ENCODE data around the gene SLC16A10. TPM values are rescaled to one million over a fixed set of nuclear protein-coding genes. Genes with fewer than 3 reads are reported as not detected.
"Not testable (repeated sequence)": the region's sequence is repeated elsewhere in the genome, so short reads cannot be mapped to it uniquely, and the experiment has no call there.

SLC16A10 gene
- total RNA-seq, 6 donors from 2014 or later = 8.7 to 94.4 (median 18.9) TPM

GRCh38 chr6:111050261-111051023, 36.9 kb upstream of the SLC16A10 start:
- H3K4me3 ChIP-seq = no peak overlapping the region
- H3K4me1 ChIP-seq = no peaks in the 10 kb centered on the region
- no peaks in the 10 kb centered on the region for H3K9me3 ChIP-seq
- TF ChIP-seq POLR2AphosphoS5 (IDR thresholded peaks at IDR 0.05) (no peak), POLR2A (IDR thresholded peaks at IDR 0.05) (no peak), EP300 (IDR thresholded peaks at IDR 0.05) (no peak), CTCF (IDR thresholded peaks at IDR 0.05) (no peak)
- H3K27me3 ChIP-seq = no peaks in the 10 kb centered on the region
- DNase-seq = no peak
- WGBS, 2 donors = 68 to 84% methylated on average over 2 of the region's 2 CpGs
- H3K27ac ChIP-seq = no peak overlapping the region
- ATAC-seq (ENCODE audit: low FRiP score in 2 of 2) = peak in 1 of 2 donors; percentile 34
- H3K36me3 ChIP-seq = no peaks in the 10 kb centered on the region

GRCh38 chr6:111052171-111052570, 35.1 kb upstream of the SLC16A10 start:
- H3K4me1 ChIP-seq = no peaks in the 10 kb centered on the region
- DNase-seq (no peak), ATAC-seq (ENCODE audit: low FRiP score in 2 of 2) (no peak)
- WGBS, 2 donors = 70 to 79% methylated on average over 3 of the region's 3 CpGs
- H3K27ac ChIP-seq = no peak overlapping the region
- no peak overlapping the region for H3K4me3 ChIP-seq
- H3K9me3 ChIP-seq = no peaks in the 10 kb centered on the region
- H3K36me3 ChIP-seq = no peaks in the 10 kb centered on the region
- no peaks in the 10 kb centered on the region for H3K27me3 ChIP-seq
- TF ChIP-seq POLR2AphosphoS5 (IDR thresholded peaks at IDR 0.05) (no peak), EP300 (IDR thresholded peaks at IDR 0.05) (no peak), POLR2A (IDR thresholded peaks at IDR 0.05) (no peak), CTCF (IDR thresholded peaks at IDR 0.05) (no peak)

DNA sequence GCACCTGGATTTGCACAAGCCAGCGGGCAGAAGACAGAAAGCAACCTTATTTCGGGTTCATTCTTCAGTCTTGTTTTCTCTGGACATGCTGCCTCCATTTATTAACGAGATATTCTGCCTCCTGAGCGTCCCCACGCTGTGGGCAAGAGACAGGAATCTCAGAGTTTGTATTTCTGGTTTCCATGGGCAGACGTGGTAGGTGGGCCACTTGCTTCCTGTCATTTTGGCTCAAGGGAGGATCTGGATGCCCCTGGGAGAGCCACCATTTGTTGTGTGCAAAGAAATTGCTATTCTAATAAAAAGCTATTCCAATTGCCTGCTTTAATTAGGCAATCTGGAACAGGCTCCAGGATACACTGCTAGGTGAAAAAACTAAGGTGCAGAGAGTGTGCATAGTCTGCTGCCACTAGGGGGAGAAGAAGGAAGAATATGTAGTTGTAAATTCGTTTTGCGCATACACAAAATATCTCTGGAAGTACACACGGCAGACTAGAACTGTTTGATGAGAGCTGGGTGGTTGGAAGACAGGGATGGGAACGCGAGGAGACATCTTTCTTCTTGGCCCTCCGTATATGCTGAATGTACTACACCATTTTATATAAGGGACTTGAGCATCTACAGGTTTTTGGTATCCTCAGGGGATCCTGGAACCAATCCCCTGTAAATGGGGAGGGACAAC, 30.1 kb upstream of the SLC16A10 start:
- no peak overlapping the region for H3K27ac ChIP-seq
- ATAC-seq (ENCODE audit: low FRiP score in 2 of 2) (peak; percentile 52 to 75), DNase-seq (no peak)
- H3K4me1 ChIP-seq = no peaks in the 10 kb centered on the region
- no peaks in the 10 kb centered on the region for H3K36me3 ChIP-seq
- no peak overlapping the region for H3K4me3 ChIP-seq
- H3K9me3 ChIP-seq = no peaks in the 10 kb centered on the region
- 39 to 48% methylated on average over 12 of the region's 12 CpGs for whole genome bisulfite sequencing, 2 donors
- TF ChIP-seq EP300 (IDR thresholded peaks at IDR 0.05) (no peak), CTCF (IDR thresholded peaks at IDR 0.05) (peak; percentile 40 to 75 (median 62))
- no peaks in the 10 kb centered on the region for H3K27me3 ChIP-seq

GRCh38 chr6:111061508-111061907, 25.8 kb upstream of the SLC16A10 start:
- H3K4me3 ChIP-seq = no peak overlapping the region
- TF ChIP-seq EP300 (IDR thresholded peaks at IDR 0.05) = no peak
- no peak for TF ChIP-seq POLR2A (IDR thresholded peaks at IDR 0.05)
- no peak for TF ChIP-seq POLR2AphosphoS5 (IDR thresholded peaks at IDR 0.05)
- TF ChIP-seq CTCF (IDR thresholded peaks at IDR 0.05) = no peak
- DNase-seq (no peak), ATAC-seq (ENCODE audit: low FRiP score in 2 of 2) (no peak)
- 85 to 90% methylated on average over 5 of the region's 5 CpGs for WGBS, 2 donors
- H3K27me3 ChIP-seq = no peaks in the 10 kb centered on the region
- H3K4me1 ChIP-seq = no peaks in the 10 kb centered on the region
- H3K36me3 ChIP-seq = no peaks in the 10 kb centered on the region
- H3K27ac ChIP-seq = no peak overlapping the region
- peaks cover 0 to 5% (median 4%) of the 10 kb centered on the region in 4 donors for H3K9me3 ChIP-seq

- WGBS, 2 donors = 91 to 100% methylated on average over 5 of the region's 5 CpGs
- not testable (repeated sequence) for H3K4me1 ChIP-seq; H3K36me3 ChIP-seq; H3K9me3 ChIP-seq; ATAC-seq (ENCODE audit: low FRiP score in 2 of 2); H3K4me3 ChIP-seq; H3K27ac ChIP-seq; H3K27me3 ChIP-seq; DNase-seq
Observed at GRCh38 chr6:111061985-111062384, 25.3 kb upstream of the SLC16A10 start.

DNA sequence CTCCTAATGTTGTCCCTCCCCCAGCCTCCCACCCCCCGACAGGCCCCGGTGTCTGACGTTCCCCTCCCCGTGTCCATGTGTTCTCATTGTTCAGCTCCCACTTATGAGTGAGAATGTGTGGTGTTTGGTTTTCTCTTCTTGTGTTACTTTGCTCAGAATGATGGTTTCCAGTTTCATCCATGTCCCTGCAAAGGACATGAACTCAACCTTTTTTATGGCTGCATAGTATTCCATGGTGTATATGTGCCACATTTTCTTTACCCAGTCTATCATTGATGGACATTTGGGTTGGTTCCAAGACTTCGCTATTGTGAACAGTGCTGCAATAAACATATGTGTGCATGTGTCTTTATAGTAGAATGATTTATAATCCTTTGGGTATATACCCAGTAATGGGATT, 24.4 kb upstream of the SLC16A10 start:
- H3K27me3 ChIP-seq; DNase-seq; H3K4me3 ChIP-seq; ATAC-seq (ENCODE audit: low FRiP score in 2 of 2); H3K27ac ChIP-seq; H3K36me3 ChIP-seq; H3K9me3 ChIP-seq; H3K4me1 ChIP-seq: not testable (repeated sequence)
- WGBS, 2 donors = 95 to 96% methylated on average over 5 of the region's 5 CpGs

Data from upper lobe of left lung (tissue), 6 donors.